NCI-H2029 (cell line): ENCODE results near the gene VWA8.
"Not testable (repeated sequence)": the region's sequence is repeated elsewhere in the genome, so short reads cannot be mapped to it uniquely, and the experiment has no call there.

Source experiments
- DNase-seq: peaks from one replicate; lab custom pipeline; 2025; lab: John Stamatoyannopoulos, UW

VWA8 gene

DNA sequence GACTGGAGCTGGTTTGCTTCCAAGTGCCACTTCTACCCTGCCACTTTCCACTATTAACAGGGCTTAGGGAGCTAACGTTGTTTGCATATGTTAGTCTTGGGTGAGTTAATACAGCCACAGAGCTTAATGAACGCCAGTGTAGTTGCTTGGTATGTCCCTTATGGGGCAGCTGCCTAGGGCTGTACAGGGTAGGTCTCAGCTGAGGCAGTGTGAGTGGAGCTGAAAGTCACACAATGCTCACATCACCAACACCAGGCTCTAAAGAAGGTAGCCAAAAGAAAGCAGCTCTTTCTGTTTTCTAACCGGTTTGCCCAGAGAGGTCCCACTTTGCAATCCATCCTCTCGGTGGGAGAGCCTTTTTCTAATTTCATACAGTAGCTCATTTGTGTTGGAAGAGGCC lies 317.4 kb downstream of the VWA8 start:
- no peak for DNase-seq

DNA sequence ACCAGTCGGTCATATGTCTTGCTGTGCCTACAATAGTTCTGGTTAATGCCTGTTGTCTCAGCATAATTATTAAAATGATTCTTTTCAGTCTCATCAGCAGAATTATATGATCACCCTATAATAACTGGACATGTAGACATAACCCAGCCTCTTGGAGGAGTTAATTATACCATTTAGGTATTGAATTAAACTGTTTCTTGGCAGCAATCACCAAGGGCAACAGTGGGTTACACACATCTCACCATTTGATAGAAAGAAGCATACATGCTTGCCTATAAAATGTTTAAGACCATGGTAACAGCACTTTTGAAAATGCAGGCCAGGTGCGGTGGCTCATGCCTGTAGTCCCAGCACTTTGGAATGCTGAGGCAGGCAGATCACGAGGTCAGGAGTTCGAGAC lies 318.9 kb downstream of the VWA8 start:
- DNase-seq: no peak

DNA sequence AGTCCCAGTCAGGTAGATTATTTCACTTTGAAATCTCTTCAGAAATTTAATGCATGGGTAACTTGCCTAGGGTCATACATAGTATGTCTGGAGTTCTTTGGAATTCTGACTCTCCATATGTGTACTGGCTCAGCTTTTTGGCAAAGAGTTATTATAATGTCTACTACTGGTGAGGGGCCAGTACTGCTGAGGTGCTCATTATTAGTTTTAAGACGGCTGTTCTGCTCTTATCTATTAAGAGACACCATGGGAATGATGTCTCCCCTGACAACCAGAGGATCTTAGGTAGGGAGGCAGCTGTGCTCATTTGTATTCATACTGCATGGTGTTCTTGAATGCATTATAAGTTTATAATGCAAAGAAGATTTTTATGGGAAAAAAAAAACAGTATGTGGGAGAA lies 319.5 kb downstream of the VWA8 start:
- DNase-seq: no peak

DNA sequence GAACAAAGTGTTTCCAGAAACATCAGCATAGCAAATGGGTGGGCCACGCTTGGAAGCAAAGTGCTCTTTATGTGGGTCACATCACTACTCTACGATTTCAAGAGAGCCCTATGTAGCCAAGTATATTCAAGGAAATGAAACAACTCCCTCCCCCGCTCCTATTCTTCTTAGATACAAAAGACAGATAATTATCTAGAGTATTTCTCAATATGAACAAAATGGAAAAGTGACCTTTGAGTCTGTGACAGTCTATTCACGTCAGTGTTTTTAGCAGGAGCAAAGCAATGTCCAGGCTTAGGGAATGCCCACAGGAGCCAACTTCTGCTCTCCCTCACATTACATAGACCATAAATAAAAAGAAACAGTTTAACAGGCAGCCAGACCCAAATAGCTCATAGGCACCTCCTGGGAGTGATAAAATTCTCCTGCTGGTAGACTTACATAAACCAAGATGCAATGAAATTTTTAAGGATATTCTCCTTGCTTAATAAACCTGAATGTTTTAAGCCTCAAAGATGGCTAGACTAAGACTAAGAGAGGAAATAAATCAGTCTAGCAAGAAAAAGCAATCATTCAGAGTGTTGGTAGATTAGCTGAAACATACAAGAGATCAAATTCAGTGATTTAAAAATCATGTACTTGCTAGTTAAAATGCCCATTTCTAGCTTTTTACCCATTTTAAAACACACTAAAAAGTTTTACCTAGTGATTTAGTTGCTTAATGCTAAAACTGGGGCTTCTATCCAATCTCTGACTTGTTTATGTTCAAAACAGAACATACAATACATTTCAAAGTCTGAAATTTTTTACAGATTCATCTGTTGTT lies 320.7 kb downstream of the VWA8 start:
- no peak for DNase-seq

DNA sequence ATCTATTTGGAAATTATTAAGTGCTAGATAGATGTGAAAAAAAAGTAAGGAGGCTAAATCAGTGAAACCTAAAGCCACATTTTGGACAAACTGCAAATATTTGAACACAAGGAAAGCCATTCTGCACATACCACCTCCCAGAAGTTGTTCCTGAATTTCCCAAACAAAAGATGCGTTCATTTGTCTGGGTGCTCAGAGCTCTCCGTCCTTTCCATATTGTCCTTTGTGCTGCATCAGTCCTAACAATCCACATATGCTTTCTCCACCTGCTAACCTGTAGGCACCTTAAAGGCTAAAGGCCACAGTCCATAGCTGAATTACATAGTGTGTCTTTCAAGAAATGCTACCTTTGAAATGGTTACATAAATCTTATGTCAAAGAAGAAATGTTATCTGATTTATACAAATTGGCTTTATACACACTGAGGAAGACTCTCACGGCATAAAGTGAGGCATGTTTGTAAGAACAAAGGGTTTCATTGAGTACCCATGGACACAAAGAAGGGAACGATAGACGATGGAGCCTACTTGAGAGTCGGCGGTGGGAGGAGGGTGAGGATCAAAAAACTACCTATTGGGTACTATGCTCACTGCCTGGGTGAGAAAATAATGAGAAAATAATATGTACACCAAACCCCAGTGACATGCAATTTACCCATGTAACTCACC lies 321.5 kb downstream of the VWA8 start:
- no peak for DNase-seq

DNA sequence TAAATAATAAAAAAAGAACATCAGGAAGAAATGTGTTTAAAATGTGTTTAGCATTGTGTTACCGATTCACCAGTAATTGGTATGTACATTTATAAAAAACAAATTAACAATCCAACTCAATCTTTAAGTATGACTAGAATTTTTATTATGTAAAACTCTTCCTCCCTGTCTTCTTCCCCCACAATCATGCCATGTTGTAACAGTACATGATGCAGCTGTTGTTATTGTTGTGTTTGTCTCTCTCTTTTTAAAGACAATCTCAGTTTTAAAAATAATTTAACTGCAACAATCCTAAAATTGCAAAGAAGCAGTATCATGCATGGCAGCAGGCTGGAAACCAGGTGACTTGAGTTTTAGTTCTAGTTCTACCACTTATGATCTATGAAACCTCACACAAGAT lies 323.3 kb downstream of the VWA8 start:
- no peak for DNase-seq

DNA sequence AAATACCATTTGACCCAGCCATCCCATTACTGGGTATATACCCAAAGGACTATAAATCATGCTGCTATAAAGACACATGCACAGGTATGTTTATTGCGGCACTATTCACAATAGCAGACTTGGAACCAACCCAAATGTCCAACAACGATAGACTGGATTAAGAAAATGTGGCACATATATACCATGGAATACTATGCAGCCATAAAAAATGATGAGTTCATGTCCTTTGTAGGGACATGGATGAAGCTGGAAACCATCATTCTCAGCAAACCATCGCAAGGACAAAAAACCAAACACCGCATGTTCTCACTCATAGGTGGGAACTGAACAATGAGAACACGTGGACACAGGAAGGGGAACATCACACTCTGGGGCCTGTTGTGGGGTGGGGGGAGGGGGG lies 323.9 kb downstream of the VWA8 start:
- DNase-seq: not testable (repeated sequence)

DNA sequence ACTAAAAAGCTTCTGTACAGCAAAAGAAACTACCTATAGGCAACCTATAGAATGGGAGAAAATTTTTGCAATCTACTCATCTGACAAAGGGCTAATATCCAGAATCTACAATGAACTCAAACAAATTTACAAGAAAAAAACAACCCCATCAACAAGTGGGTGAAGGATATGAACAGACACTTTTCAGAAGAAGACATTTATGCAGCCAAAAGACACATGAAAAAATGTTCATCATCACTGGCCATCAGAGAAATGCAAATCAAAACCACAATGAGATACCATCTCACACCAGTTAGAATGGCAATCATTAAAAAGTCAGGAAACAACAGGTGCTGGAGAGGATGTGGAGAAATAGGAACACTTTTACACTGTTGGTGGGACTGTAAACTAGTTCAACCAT lies 324.3 kb downstream of the VWA8 start:
- not testable (repeated sequence) for DNase-seq

DNA sequence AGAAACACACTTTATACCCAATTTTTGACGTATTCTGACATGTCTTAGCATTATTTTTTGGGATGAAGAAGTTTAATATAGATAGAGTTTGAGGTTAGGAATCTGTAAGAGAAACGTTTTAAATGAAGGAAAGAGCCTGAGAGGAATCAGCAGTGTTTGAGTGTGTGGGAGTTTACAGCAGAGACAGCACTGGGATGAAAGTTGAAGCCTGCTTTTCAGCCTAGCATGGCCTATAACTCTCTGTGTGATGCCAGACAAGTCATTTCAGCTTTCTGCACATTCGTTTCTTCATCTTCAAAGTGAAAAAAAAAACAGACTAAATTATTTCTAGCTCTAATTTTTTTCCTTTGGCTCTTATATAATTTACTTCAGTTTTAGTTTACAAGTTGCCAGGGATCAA lies 326.5 kb downstream of the VWA8 start:
- no peak for DNase-seq

DNA sequence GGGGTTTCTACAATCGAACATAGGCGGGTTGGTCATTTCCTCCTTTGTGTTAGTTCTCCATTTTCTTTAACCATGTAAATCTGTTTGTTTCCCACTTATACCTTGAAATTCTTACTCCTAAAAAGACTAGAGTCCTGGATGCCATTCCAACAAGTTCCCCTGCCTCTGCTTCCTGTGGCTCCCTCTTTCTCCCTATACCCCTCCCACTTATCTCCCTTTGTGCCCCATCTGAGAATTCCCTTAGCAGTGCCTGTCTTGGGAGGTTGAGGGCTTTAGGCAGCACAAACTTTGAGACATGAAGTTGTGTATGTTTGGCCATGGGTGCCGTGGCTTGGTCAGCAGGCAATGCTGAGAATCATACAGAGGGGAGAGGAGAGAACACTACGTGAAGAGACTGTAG lies 327.1 kb downstream of the VWA8 start:
- no peak for DNase-seq

DNA sequence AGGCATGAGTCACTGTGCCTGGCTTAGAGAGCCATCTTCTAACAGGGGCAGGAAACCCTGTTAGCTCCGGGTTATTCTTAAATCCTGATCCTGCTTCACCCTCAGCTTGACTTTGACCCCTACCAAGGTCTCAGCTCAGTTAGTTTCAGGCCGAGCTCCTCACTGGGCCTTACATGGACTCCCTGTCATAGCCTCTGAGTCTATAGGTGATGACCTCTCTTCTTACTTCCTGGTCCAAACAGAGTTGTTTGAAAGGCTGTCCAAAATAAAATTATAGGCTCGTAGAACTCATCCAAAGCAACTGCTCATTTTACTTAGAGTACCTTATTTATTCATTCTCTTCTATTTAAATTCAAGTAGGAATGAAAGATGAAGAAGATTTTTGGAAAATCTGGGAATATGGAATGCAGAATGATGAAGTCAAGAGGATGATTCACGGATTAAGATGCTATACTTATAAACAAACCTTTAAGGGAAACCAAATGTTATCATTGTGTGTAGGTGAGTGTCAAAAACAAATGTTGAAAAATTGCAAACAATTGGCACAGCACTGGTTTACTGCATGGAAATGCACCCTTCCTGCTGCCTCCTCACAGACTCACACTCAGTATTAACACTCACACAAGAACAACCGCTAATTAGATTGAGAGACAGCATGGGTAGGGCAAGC lies 329.5 kb downstream of the VWA8 start:
- no peak for DNase-seq

DNA sequence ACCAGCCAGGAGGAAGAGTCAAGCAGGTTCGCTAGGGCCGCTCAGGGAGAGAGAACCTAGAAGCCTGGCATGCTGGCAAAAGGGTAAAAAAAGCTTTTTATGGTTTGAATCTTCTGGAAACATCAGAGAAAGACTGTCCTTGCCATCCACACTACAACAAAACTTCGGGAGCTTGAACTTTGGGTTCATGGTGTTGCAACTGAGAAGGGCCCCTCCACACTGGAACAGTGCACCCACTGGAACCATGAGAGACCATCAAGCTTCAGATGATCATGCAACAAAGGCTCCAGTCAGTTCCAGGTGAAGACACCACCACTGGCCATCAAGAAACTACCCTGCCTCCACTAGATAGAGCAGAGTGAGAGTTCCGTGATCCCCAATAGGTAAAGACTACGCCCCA lies 333.5 kb downstream of the VWA8 start:
- DNase-seq: no peak

DNA sequence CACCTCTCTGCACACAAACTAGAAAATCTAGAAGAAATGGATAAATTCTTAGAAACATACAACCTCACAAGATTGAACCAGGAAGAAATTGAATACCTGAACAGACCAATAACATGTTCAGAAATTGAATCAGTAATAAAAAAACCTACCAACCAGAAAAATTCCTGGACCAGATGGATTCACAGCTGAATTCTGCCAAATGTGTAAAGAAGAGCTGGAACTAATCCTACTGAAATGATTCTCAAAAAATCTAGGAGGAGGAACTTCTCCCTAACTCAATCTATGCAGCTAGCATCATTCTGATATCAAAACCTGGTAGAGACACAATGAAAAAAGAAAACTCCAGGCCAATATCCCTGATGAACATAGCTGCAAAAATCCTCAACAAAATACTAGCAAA lies 336.9 kb downstream of the VWA8 start:
- DNase-seq: no peak

DNA sequence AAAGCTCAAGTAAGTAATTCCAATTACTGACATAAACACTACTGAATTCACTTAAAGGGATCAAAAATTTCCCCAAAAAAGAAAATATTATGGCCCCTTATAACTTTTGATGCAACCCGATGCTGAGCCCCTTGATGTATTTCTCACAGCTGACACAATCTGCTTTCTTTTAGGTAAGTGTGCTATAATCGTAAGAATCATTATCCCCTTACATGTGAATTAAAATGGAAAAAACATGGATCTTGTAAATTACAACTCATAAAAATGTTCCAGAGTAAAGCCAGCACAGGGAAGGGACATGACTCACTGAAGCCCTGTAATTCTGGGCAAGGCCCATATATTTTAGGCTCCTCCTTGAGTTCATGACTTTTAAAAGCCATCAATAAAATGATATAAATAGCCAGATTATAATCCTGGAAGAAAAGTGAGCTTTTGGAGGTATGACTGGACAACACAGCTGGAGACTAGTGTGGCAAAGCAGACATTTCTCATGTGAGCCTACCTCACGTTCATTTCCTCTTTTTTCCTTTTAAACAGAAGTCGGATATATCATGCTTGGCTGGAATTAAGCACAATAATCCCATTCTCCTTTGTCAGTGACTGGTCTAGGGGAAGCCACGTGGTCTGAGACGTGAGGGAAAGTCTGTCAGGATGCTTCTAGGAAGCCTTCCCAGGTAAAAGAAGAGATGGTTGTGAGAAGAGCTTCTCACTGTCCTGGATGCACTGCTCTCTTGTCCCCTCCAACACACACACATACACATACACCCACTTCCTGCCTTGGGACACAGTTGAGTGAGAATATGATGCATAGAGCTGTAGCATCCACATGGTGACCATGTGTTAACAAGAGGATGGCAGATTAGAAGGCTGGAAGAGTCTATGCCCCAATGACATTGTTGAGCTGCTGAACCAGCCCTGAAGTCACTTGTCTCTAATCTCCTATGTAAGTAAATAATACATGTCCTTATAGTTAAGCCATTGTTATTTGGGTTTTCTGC lies 338.2 kb downstream of the VWA8 start:
- no peak for DNase-seq

DNA sequence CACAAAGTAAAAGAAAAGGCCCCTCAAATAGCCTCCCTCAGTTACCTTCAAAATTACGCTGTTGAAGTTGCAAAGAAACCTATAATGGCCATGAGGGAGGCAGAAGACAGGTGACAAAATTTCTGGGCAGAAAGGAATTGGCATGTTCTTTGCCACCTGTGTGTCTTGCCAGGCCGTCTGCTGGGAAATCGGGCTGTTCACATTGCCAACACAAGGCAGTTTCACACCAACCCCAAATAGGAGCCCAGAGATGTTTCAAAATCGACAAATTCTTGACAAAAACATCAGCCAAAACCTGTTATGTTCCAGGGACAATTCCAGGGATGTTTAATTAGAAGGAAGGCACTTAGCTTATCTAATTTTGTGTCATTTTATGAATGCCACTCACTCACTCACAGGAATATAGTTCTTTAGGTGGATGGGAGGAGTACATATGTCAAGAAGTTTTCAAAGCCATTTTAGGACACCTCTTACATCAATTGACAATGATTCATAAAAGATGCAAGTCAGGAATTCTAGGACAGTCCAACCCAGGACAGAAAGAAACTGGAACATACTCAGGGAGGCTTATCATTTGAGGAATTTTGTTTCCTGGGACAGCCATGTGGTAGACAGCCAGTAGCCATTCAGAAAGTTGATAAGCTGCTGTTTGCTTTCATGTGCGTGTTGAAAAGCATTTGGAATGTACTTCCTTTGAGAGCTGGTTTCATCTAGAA lies 339.0 kb downstream of the VWA8 start:
- no peak for DNase-seq

DNA sequence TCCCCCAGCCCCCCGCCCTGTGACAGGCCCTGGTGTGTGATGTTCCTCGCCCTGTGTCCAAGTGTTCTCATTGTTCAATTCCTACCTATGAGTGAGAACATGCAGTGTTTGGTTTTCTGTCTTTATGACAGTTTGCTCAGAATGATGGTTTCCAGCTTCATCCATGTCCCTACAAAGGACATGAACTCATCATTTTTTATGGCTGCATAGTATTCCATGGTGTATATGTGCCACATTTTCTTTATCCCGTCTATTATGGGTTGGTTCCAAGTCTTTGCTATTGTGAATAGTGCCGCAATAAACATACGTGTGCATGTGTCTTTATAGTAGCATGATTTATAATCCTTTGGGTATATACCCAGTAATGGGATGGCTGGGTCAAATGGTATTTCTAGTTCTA lies 343.3 kb downstream of the VWA8 start:
- DNase-seq: not testable (repeated sequence)

DNA sequence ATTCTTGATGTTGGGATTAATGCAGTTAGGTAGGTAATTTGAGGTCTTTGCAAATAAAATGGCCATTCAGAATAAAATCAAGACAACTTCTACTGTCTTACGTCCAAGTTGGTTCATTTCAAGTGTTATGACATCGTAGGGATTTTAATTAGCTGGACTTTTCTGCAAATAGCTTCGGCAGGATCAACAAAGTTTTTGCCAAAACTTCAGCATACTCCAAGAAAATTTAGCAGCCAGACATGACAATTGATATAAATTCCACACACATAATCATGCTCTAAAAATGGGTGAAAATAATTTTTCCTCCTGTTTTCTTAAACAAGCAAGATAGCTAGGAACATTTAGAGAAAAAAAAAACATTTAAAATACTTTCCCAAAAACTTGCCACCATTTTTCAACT lies 344.8 kb downstream of the VWA8 start:
- no peak for DNase-seq

DNA sequence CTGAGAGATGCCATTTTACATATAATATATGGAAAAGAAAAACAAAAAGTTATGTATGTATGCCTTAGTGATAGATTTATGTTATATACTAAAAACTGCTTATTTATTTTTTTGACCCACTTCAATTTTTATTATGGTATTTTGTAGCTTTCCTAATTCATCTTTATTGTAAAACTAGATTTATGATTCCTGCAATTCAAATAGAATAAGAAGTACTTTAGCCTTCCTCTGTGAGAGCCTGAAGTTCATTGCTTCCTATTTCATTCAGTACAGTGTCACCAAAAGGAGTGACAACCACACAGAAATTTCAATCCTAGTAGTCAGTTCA lies 345.4 kb downstream of the VWA8 start:
- no peak for DNase-seq

DNA sequence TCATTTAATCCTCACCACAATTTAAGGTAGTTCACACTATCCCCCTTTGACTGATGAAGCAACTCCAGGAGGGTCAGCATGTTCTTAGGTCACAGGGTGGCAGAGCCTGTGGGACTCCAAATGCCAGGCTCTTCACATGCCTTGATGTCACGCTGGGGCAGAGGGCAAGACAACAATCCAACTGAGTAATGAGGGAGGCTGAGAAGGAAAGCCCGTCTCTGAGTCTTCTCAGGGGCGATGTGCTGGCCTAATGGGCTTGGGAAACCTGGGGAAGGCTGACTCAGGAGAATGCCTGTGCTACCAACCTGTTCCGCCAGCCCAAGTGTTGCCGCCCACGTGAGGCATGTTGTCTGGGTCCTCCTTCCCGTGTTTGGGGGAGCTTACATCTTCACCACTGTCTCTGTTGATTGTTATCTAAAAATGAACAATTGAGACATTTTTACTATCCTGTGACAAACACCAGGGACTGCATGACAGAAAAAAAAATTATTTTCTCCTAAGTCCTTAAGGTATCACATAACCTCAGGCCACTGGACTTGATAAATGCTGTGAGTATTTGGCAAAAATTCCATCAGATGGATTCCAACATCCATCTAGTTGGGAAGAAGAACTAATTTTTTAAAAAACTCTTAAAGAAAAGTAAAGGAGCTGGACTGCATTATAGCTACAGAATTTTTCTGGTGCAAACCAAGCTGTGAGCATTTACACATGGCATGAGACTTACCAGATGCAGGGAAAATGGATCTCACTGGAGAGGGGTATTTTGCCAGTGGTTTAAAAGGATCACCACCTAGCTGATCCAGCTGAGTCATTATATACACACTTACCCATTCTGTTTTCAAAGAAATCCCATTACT lies 346.0 kb downstream of the VWA8 start:
- no peak for DNase-seq

DNA sequence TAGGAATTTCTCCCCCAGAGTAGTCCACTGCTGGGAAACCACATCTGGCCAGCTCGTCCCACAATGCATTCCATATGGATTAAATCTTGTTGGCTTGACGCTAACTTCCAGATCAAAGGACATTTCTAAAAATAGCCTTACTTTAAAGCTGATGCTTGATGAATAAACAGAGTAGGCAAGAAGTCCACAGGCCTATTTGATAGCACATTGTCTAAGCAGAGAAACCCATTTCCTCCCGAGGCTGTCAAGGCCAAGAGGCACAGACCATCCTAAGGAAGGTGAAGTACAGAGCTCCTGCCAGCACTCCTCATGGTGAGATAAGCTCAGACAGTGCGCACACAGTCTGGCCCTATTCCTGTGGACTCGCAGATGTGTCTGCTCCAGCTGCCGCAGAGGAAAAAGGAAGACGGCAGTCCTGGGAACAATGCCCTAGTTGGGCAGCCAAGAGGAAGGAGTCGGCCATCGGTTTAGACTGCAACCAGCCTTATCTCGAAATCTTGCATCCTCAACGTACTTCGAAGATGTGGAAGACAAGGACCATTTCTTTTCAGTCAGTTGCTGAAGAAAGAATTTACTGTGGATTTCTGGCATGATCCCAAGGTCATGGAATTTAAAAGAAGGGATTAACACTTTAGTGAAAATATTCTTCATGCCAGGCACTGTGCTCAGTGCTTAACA lies 346.8 kb downstream of the VWA8 start:
- DNase-seq: no peak
